GM20000 (cell line): ENCODE data around the gene OPN1SW.

ENCODE experiments used
- DNase-seq: peaks from one replicate; pipeline ENCODE4 v3.0.0; 2012; ENCODE audit warnings: low spot score
- CTCF ChIP-seq: IDR thresholded peaks from 2 replicates; pipeline ENCODE4 v1.5.1; 2012; ENCODE audit warnings: mild to moderate bottlenecking, control low read depth; ENCODE audit errors: extremely low read depth, missing control alignments

Gene OPN1SW

GRCh38 chr7:128801667-128802418, 26.2 kb upstream of the OPN1SW start:
- TF ChIP-seq CTCF = no peak
- no peak for DNase-seq

GRCh38 chr7:128801003-128801402, 25.4 kb upstream of the OPN1SW start:
- no peak for TF ChIP-seq CTCF
- no peak for DNase-seq

GRCh38 chr7:128800567-128800966, 25.0 kb upstream of the OPN1SW start:
- no peak for DNase-seq
- TF ChIP-seq CTCF = no peak

GRCh38 chr7:128799451-128799850, 23.9 kb upstream of the OPN1SW start:
- no peak for DNase-seq

GRCh38 chr7:128796327-128796726, 20.7 kb upstream of the OPN1SW start:
- no peak for TF ChIP-seq CTCF
- DNase-seq = no peak

More at GRCh38 chr7:128799451-128799850, 23.9 kb upstream of the OPN1SW start:
- no peak for TF ChIP-seq CTCF

GRCh38 chr7:128795129-128795528, 19.5 kb upstream of the OPN1SW start:
- TF ChIP-seq CTCF = no peak
- no peak for DNase-seq

GRCh38 chr7:128794436-128794835, 18.8 kb upstream of the OPN1SW start:
- DNase-seq = no peak
- TF ChIP-seq CTCF = no peak
